Keratinocyte (primary cell): ENCODE data around the gene POLD2.

Source experiments
- CTCF ChIP-seq, 3 experiments: IDR thresholded peaks in 1 of 3; conservative IDR thresholded peaks in 1 of 3; optimal IDR thresholded peaks in 1 of 3; 2 replicates in 2 of 3; 3 replicates in 1 of 3; pipeline versions ENCODE3 to v1.5.1; 2011; ENCODE audit warnings: low read length in 3 of 3, mild to moderate bottlenecking in 3 of 3, moderate library complexity in 2 of 3, control low read depth in 1 of 3, inconsistent platforms in 1 of 3; ENCODE audit not compliant: insufficient read depth in 2 of 3; ENCODE audit errors: extremely low read depth in 1 of 3
- EZH2 ChIP-seq: IDR thresholded peaks from one replicate; pipeline ENCODE4 v1.6.1; 2012; ENCODE audit warnings: inconsistent platforms, mild to moderate bottlenecking, low read length, moderate library complexity

- TF ChIP-seq CTCF (optimal IDR thresholded peaks at IDR 0.05 in 1 of 3, IDR thresholded peaks at IDR 0.05 in 1 of 3, conservative IDR thresholded peaks at IDR 0.05 in 1 of 3; ENCODE audit: extremely low read depth in 1 of 3, insufficient read depth in 2 of 3, low read length in 3 of 3) (no peak), EZH2 (no peak)
Observed at GRCh38 chr7:44172803-44173424, 49.6 kb upstream of the POLD2 start.
